Neural progenitor cell (in vitro differentiated cells): ENCODE measurements around the gene TMEM51. TPM values are rescaled to one million over a fixed set of nuclear protein-coding genes. Genes with fewer than 3 reads are reported as not detected.

ENCODE experiments used
- DNase-seq: peaks from one replicate; pipeline ENCODE4 v3.0.0-alpha.2; 2016; ENCODE audit warnings: low spot score
- H2AFZ ChIP-seq: fragments of 200-600 bp; sonication (generic); replicated peaks from 2 replicates; pipeline ENCODE4 v1.6.1; 2016; ENCODE audit warnings: antibody characterized with exemption
- H3F3A ChIP-seq: fragments of 200-600 bp; sonication (generic); 2 replicates; pipeline ENCODE4 v1.6.1; 2016; ENCODE audit warnings: antibody characterized with exemption, low read depth
- H3K27ac ChIP-seq: fragments of 200-600 bp; sonication (generic); 2 replicates; pipeline ENCODE4 v1.5.1; 2016; ENCODE audit warnings: mild to moderate bottlenecking
- H3K27me3 ChIP-seq: fragments of 200-600 bp; sonication (generic); 2 replicates; pipeline ENCODE4 v1.6.1; 2016; ENCODE audit warnings: mild to moderate bottlenecking, moderate library complexity
- H3K36me3 ChIP-seq: fragments of 200-600 bp; sonication (generic); 2 replicates; pipeline ENCODE4 v1.5.1; 2016
- H3K4me1 ChIP-seq: fragments of 200-600 bp; sonication (generic); 2 replicates; pipeline ENCODE4 v1.6.1; 2016; ENCODE audit warnings: mixed run types
- H3K4me2 ChIP-seq: fragments of 200-600 bp; sonication (generic); 2 replicates; pipeline ENCODE4 v1.6.1; 2016
- H3K4me3 ChIP-seq: fragments of 200-600 bp; sonication (generic); 2 replicates; pipeline ENCODE4 v1.5.1; 2016
- H3K79me2 ChIP-seq: fragments of 200-600 bp; sonication (generic); 2 replicates; pipeline ENCODE4 v1.6.1; 2016; ENCODE audit warnings: low read depth
- H3K9ac ChIP-seq: fragments of 200-600 bp; sonication (generic); 2 replicates; pipeline ENCODE4 v1.6.1; 2016
- H3K9me3 ChIP-seq: fragments of 200-600 bp; sonication (generic); 2 replicates; pipeline ENCODE4 v1.5.1; 2016; ENCODE audit warnings: low read depth
- H4K20me1 ChIP-seq: fragments of 200-600 bp; sonication (generic); 2 replicates; pipeline ENCODE4 v1.6.1; 2016; ENCODE audit warnings: low read depth
- H3K27ac Mint-ChIP-seq: 3 replicates; pipeline ENCODE4 v1.8.0; 2021; ENCODE audit warnings: mixed read lengths
- H3K27me3 Mint-ChIP-seq: 2 replicates; pipeline ENCODE4 v1.8.0; 2022; ENCODE audit warnings: low read depth, mild to moderate bottlenecking, inconsistent platforms, moderate library complexity, mixed read lengths; ENCODE audit not compliant: insufficient read depth
- H3K36me3 Mint-ChIP-seq: 3 replicates; pipeline ENCODE4 v1.8.0; 2021; ENCODE audit warnings: mixed read lengths
- H3K4me1 Mint-ChIP-seq: 3 replicates; pipeline ENCODE4 v1.8.0; 2021; ENCODE audit warnings: mixed read lengths
- H3K4me3 Mint-ChIP-seq: 3 replicates; pipeline ENCODE4 v1.8.0; 2021; ENCODE audit warnings: mild to moderate bottlenecking, moderate library complexity, mixed read lengths
- H3K9me3 Mint-ChIP-seq: 3 replicates; pipeline ENCODE4 v1.8.0; 2020; ENCODE audit warnings: mixed read lengths
- EZH2 ChIP-seq: fragments of 200-600 bp; sonication (generic); IDR thresholded peaks from 2 replicates; pipeline ENCODE4 v1.6.1; 2017; ENCODE audit warnings: antibody characterized with exemption, mild to moderate bottlenecking, moderate library complexity
- EZH2phosphoT487 ChIP-seq: fragments of 200-600 bp; sonication (generic); IDR thresholded peaks from 2 replicates; pipeline ENCODE4 v1.6.1; 2017; ENCODE audit warnings: antibody characterized with exemption
- total RNA-seq: library from RNA; depleted of rRNA; stranded (reverse); fragments of >200 nt; gene quantifications from 2 replicates; pipeline ENCODE4 v1.2.3, GENCODE V29; 2015; ENCODE audit warnings: low replicate concordance
- TF ChIP-seq, protein P1 (sequence below): fragments of 200-600 bp; sonication (generic); IDR thresholded peaks from 2 replicates; pipeline ENCODE4 v1.5.1; 2017; ENCODE audit warnings: antibody characterized with exemption, mild to moderate bottlenecking

The TMEM51 gene
- total RNA-seq, 1 donor from 2014 or later = 5.2 TPM

- Mint-ChIP-seq H3K27me3 (peaks cover 2% of the 10 kb centered on the region), H3K4me3 (no peak overlapping the region), H3K27ac (no peak overlapping the region), H3K36me3 (no peaks in the 10 kb centered on the region), H3K9me3 (no peaks in the 10 kb centered on the region), H3K4me1 (peaks cover 2% of the 10 kb centered on the region)
- H3K4me2 ChIP-seq = no peak overlapping the region
- no peak for DNase-seq
- no peaks in the 10 kb centered on the region for H3F3A ChIP-seq
- no peaks in the 10 kb centered on the region for H3K9me3 ChIP-seq
- H4K20me1 ChIP-seq = no peaks in the 10 kb centered on the region
- no peaks in the 10 kb centered on the region for H3K36me3 ChIP-seq
- H3K9ac ChIP-seq = no peak overlapping the region
- H3K4me3 ChIP-seq = no peak overlapping the region
- peaks cover 5% of the 10 kb centered on the region for H3K4me1 ChIP-seq
- H2AFZ ChIP-seq = no peak overlapping the region
- no peaks in the 10 kb centered on the region for H3K27me3 ChIP-seq
- TF ChIP-seq, protein P1, sequence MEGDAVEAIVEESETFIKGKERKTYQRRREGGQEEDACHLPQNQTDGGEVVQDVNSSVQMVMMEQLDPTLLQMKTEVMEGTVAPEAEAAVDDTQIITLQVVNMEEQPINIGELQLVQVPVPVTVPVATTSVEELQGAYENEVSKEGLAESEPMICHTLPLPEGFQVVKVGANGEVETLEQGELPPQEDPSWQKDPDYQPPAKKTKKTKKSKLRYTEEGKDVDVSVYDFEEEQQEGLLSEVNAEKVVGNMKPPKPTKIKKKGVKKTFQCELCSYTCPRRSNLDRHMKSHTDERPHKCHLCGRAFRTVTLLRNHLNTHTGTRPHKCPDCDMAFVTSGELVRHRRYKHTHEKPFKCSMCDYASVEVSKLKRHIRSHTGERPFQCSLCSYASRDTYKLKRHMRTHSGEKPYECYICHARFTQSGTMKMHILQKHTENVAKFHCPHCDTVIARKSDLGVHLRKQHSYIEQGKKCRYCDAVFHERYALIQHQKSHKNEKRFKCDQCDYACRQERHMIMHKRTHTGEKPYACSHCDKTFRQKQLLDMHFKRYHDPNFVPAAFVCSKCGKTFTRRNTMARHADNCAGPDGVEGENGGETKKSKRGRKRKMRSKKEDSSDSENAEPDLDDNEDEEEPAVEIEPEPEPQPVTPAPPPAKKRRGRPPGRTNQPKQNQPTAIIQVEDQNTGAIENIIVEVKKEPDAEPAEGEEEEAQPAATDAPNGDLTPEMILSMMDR = no peak
- no peak for TF ChIP-seq EZH2
- no peak for TF ChIP-seq EZH2phosphoT487
- no peaks in the 10 kb centered on the region for H3K79me2 ChIP-seq
- H3K27ac ChIP-seq = no peak overlapping the region
Observed at GRCh38 chr1:15118579-15118978, 35.0 kb upstream of the TMEM51 start.

GRCh38 chr1:15120251-15120945 is 33.1 kb upstream of the TMEM51 start:
- Mint-ChIP-seq H3K9me3 (no peaks in the 10 kb centered on the region), H3K4me3 (no peak overlapping the region), H3K36me3 (no peaks in the 10 kb centered on the region), H3K27me3 (peaks cover 5% of the 10 kb centered on the region), H3K4me1 (peaks cover 5% of the 10 kb centered on the region), H3K27ac (no peak overlapping the region)
- Histone ChIP-seq H3K79me2 (no peaks in the 10 kb centered on the region), H3K27me3 (no peaks in the 10 kb centered on the region), H3K4me3 (no peak overlapping the region), H4K20me1 (no peaks in the 10 kb centered on the region), H3K4me1 (peaks cover 5% of the 10 kb centered on the region), H2AFZ (no peak overlapping the region), H3K9ac (no peak overlapping the region), H3K4me2 (no peak overlapping the region), H3F3A (no peaks in the 10 kb centered on the region), H3K36me3 (no peaks in the 10 kb centered on the region), H3K27ac (no peak overlapping the region), H3K9me3 (no peaks in the 10 kb centered on the region)
- TF ChIP-seq, protein P1 = no peak
- no peak for TF ChIP-seq EZH2
- no peak for TF ChIP-seq EZH2phosphoT487
- DNase-seq = no peak

DNA sequence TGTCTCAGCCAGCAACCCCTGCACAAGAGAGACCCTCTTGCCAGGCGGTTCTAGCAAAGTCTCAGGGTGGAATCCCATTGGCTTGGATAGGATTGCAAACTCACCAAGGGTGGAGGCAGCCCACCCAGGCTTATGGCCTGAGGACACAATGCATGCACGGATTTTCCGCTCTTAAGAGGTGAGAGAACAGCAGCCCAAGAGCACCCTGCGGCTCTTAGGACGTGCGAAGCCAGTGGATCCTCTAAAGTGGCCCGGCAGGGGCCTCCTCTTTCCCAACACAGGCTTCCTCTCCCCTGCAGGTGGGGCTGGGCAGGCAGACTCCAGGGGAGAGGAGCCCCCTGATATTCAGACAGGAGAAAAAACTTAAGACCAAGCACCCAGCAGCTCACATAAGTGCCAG is 31.2 kb upstream of the TMEM51 start:
- H3K9me3 Mint-ChIP-seq = no peaks in the 10 kb centered on the region
- no peak for TF ChIP-seq EZH2phosphoT487
- no peak for TF ChIP-seq EZH2
- TF ChIP-seq, protein P1 = no peak
- H3K4me3 Mint-ChIP-seq = no peak overlapping the region
- H3K27ac ChIP-seq = no peak overlapping the region
- peak; percentile 25 for DNase-seq
- H3K36me3 ChIP-seq = no peaks in the 10 kb centered on the region
- H3K4me3 ChIP-seq = no peak overlapping the region
- H3K27ac Mint-ChIP-seq = no peak overlapping the region
- no peaks in the 10 kb centered on the region for H3F3A ChIP-seq
- no peaks in the 10 kb centered on the region for H3K9me3 ChIP-seq
- peaks cover 5% of the 10 kb centered on the region for H3K4me1 ChIP-seq
- H3K9ac ChIP-seq = no peak overlapping the region
- H3K4me1 Mint-ChIP-seq = peaks cover 5% of the 10 kb centered on the region
- no peak overlapping the region for H3K4me2 ChIP-seq
- no peaks in the 10 kb centered on the region for H4K20me1 ChIP-seq
- H3K36me3 Mint-ChIP-seq = no peaks in the 10 kb centered on the region
- H3K79me2 ChIP-seq = no peaks in the 10 kb centered on the region
- no peak overlapping the region for H2AFZ ChIP-seq
- no peaks in the 10 kb centered on the region for H3K27me3 ChIP-seq
- H3K27me3 Mint-ChIP-seq = peaks cover 7% of the 10 kb centered on the region
